SK-N-MC (cell line): ENCODE results near the gene SETD1B.

Experiments
- EZH2 ChIP-seq: fragments of 200-600 bp; sonication (generic); IDR thresholded peaks from one replicate; pipeline ENCODE4 v1.6.1; 2017; ENCODE audit warnings: antibody characterized with exemption
- FOXP2 ChIP-seq: optimal IDR thresholded peaks from 2 replicates; pipeline ENCODE3; 2011; ENCODE audit warnings: mild to moderate bottlenecking, moderate library complexity; ENCODE audit not compliant: insufficient read depth; ENCODE audit errors: extremely low read length, control extremely low read depth
- POLR2AphosphoS5 ChIP-seq: IDR thresholded peaks from 2 replicates; pipeline ENCODE4 v1.6.1; 2012; ENCODE audit warnings: mild to moderate bottlenecking, low read depth, low read length, borderline replicate concordance

DNA sequence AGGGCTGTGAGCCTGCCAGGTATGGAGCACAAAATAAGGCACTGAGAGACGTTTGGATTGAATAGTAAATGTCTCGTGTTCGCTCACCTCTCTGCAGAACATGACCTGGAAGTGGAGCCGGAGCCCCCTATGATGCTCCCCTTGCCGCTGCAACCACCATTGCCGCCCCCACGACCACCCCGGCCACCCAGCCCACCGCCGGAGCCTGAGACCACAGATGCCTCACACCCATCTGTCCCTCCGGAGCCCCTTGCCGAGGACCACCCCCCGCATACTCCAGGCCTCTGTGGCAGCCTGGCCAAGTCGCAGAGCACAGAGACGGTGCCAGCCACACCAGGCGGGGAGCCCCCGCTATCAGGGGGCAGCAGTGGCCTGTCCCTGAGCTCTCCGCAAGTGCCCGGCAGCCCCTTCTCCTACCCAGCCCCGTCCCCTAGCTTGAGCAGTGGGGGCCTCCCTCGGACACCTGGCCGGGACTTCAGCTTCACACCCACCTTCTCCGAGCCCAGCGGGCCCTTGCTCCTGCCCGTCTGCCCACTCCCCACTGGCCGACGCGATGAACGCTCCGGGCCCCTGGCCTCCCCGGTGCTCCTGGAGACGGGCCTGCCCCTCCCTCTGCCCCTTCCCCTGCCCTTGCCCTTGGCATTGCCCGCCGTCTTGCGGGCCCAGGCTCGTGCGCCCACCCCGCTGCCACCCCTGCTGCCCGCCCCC lies 18.7 kb downstream of the SETD1B start:
- TF ChIP-seq EZH2: no peak
- TF ChIP-seq FOXP2: no peak
- TF ChIP-seq POLR2AphosphoS5: no peak
